GM08714 (cell line): ENCODE measurements around the gene DIO2.

Source experiments
- H3K4me3 ChIP-seq: fragments of 200-500 bp; sonication (Bioruptor generic); 2 replicates; pipeline ENCODE4 v1.5.1; 2014; ENCODE audit warnings: mild to moderate bottlenecking, low read length, inconsistent platforms
- ZNF274 ChIP-seq: IDR thresholded peaks from 2 replicates; pipeline ENCODE4 v1.6.1; 2012; ENCODE audit warnings: mild to moderate bottlenecking, low read depth, low read length

Gene DIO2

GRCh38 chr14:80206351-80207080 is 4.8 kb downstream of the DIO2 start:
- TF ChIP-seq ZNF274: no peak

DNA sequence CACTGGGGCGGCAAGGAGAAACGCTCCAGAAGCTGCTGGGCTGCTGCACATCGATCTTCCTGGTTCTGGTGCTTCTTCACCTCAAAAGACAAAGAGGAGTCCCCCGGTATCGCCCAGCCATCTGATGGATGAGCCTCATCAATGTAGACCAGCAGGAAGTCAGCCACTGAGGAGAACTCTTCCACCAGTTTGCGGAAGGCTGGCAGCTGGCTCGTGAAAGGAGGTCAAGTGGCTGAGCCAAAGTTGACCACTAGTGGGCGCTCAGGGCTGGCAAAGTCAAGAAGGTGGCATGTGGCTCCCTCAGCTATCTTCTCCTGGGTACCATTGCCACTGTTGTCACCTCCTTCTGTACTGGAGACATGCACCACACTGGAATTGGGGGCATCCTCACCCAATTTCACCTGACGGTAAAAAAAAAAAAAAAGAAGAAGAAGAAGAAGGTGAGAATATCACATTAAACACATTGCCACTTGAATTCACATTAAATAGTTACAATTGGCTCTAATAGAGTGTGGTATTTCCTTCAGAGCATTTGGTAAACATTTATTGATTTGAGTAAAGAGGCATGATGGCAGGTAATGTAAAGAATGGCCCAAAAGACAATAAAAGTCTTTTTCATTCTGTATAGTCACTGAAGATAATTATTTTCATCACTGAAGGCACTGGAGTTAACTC is 8.3 kb downstream of the DIO2 start:
- H3K4me3 ChIP-seq: no peak overlapping the region
- no peak for TF ChIP-seq ZNF274

More at GRCh38 chr14:80206351-80207080, 4.8 kb downstream of the DIO2 start:
- H3K4me3 ChIP-seq: no peak overlapping the region

- no peak overlapping the region for H3K4me3 ChIP-seq
- TF ChIP-seq ZNF274: no peak
These were observed 11.2 kb downstream of the DIO2 start for GRCh38 chr14:80200093-80200492.

DNA sequence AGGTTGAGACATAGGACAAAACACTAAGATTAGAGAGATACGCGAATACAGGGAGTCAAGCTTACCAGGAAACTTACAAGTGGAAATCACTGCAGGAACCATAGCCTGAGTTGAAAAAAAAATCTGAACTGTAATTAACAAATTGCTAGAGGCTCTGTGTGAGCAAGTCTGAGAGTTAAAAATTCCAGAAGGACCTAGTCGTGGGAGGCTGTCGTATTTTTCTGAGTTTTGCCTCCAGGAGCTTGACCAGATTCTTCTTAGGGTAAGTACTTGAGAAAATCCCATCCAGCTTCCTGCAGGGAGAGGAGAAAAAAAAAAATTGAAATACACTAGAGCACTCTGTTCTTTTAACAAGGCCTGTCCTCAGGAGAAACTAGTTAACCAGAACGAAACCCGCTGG is 22.7 kb downstream of the DIO2 start:
- TF ChIP-seq ZNF274: no peak
- no peak overlapping the region for H3K4me3 ChIP-seq

DNA sequence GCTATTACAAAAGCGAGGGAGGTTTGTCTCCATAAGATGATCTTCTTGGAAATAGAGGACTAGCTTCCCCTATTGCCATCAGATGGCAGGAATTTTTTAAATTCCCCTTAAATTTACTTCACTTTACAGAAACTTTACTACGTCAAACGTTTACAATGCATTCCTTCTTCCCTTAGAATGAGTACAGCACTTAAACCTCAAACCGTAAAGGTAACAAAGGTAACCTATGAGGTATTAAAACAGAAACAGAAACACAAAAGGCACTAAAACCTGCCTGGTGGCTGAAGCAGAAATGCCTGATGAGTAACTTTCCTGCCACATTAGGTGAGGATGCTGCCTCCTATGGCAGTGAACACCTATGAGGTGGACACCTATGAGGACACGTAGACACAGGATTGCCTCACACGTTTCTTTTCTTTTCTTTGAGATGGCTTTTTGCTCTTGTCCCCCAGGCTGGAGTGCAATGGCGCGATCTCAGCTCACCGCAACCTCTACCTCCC is 25.0 kb downstream of the DIO2 start:
- no peak for TF ChIP-seq ZNF274
- no peak overlapping the region for H3K4me3 ChIP-seq

GRCh38 chr14:80176893-80177292 is 34.4 kb downstream of the DIO2 start:
- no peak for TF ChIP-seq ZNF274
- no peak overlapping the region for H3K4me3 ChIP-seq

GRCh38 chr14:80172375-80173051 is 38.8 kb downstream of the DIO2 start:
- no peak for TF ChIP-seq ZNF274
- H3K4me3 ChIP-seq: no peak overlapping the region

DNA sequence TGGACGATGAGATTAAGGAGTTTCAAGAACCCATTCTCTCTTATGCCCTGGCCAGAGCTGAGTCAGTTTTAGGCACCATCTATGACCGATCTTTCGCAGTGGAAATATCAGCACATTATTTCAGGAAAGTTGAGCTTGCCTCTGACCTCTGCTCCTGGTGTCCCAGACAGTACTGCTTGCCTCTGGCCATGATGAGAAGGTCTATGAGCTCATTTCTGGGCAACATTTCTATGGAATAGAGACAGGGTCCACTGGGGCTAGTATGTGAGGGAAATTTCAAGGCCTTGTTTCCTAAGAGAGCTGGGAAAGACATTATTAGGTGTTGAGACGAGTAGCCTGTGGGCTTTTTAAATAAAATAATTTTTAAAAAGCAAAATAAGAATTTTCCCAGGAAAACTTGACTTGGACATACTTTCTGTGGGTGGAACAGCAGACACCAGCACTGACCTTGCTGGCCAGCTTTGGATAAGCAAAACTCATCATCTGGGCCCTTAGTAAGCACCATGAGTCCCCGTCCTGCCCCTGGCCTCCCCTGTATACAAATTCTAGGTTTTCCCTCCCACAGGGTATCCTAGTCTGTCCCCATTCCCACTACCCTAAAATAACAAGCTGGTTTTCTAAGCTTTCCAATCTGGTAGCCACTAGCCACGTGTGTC is 43.4 kb downstream of the DIO2 start:
- no peak overlapping the region for H3K4me3 ChIP-seq
- TF ChIP-seq ZNF274: no peak

GRCh38 chr14:80164991-80165721 is 46.1 kb downstream of the DIO2 start:
- H3K4me3 ChIP-seq: no peak overlapping the region
- TF ChIP-seq ZNF274: no peak

DNA sequence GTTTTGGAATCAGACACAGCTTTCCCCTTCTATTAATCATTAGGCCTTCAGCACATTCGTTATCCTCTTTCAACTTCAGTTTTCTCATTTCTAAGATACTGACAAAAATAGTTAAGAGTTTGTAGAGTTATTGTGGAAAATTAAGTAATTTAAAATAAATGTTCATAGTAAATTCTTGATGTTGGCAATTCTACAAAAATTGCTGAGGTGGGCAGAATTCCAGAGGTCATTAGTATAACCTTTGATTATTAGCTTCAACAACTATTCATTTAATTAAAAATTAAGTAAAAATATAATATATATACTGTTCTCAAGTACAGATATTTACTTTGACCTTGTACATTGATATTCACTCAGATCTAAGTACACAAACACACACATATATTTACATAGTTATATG is 58.5 kb downstream of the DIO2 start:
- H3K4me3 ChIP-seq: no peak overlapping the region
- TF ChIP-seq ZNF274: no peak

DNA sequence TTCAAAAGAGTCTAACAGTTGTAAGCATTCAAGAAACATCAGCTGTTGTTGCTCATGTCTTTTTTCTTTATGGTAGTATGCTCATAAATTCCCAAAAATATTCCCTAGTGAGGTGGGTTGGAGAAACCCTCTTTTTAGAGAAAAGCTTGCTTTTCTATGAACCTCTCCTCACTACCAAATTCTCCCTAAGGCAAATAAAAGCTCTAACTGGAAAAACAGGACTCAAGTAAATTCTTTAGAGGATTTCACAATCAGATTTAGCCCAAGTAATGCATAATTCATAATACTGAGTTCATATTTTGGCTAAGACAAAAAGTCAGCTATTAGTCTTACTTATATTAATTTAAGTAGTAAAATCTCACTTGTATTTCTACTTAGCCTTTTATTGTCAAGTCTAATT is 59.1 kb downstream of the DIO2 start:
- H3K4me3 ChIP-seq: no peak overlapping the region
- no peak for TF ChIP-seq ZNF274

- TF ChIP-seq ZNF274: no peak
These were observed 61.0 kb downstream of the DIO2 start for GRCh38 chr14:80150301-80150700.

More at GRCh38 chr14:80150301-80150700, 61.0 kb downstream of the DIO2 start:
- H3K4me3 ChIP-seq: no peak overlapping the region
